ENCODE data around the gene RHEB. TPM values are rescaled to one million over a fixed set of nuclear protein-coding genes. Genes with fewer than 3 reads are reported as not detected.

Gene RHEB
- total RNA-seq, 1 donor from 2014 or later, result 157 TPM

DNA sequence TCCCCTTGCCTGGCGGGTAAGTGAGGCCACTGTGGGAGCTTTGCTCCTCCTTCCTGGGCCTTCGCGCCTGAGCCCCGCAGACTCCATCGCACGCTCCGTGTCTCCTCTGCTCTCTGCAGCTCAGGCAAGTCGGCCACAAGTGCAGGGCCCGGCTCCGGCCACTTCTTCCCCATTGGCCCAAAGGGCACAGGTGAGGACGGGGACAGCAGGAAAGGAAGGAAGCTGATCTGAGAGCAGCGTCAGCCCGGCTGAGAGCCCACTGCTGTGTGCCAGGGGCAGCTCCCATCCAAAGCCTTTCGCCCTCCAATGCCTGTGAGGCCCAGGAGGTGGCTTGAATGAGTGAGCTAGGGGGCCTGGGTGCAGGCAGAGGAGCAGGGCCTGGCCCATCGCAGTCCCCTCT, 33.7 kb upstream of the RHEB start:
- TF ChIP-seq, protein P1, sequence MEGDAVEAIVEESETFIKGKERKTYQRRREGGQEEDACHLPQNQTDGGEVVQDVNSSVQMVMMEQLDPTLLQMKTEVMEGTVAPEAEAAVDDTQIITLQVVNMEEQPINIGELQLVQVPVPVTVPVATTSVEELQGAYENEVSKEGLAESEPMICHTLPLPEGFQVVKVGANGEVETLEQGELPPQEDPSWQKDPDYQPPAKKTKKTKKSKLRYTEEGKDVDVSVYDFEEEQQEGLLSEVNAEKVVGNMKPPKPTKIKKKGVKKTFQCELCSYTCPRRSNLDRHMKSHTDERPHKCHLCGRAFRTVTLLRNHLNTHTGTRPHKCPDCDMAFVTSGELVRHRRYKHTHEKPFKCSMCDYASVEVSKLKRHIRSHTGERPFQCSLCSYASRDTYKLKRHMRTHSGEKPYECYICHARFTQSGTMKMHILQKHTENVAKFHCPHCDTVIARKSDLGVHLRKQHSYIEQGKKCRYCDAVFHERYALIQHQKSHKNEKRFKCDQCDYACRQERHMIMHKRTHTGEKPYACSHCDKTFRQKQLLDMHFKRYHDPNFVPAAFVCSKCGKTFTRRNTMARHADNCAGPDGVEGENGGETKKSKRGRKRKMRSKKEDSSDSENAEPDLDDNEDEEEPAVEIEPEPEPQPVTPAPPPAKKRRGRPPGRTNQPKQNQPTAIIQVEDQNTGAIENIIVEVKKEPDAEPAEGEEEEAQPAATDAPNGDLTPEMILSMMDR (conservative IDR thresholded peaks at IDR 0.05; ENCODE audit: low read depth, low read length), result no peak
- H3K4me3 ChIP-seq (ENCODE audit: low read depth, low read length), result no peak overlapping the region

DNA sequence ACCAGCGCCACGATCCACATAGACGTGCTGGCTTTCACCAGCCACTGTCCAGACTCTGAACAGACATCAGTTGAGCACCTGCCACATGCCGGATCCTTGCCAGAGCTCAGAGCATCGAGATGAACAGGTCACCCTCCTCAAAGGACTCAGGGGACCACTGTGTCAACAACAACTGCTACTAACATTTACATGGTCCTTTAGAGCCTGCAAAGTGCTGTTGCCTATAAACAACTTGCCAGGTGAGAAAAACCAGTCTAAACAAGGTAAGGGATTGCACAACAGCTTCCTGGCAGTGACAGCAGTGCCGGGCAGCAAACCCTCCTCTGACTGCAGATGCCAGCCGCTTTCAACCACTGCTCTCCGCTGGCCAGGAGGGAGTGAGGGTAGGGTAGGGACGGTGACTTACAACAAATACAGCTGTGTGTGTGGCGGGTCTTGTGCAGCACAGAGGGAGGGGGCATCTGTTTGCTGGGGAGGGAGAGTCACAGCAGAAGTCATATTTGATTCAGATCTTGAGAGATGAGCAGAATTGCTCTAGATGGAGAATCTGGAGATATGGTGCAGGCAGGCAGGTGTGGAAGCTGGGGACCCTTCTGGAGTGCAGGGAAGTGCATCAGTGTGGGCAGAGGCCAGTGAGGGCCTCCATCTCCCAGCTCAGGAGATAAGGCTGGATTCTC, 32.8 kb upstream of the RHEB start:
- TF ChIP-seq, protein P1 (conservative IDR thresholded peaks at IDR 0.05; ENCODE audit: low read depth, low read length), result no peak
- H3K4me3 ChIP-seq (ENCODE audit: low read depth, low read length), result no peak overlapping the region
- no peak for DNase-seq (ENCODE audit: low read depth)

More for the DNA sequence above, 33.7 kb upstream of the RHEB start:
- no peak for DNase-seq (ENCODE audit: low read depth)

DNA sequence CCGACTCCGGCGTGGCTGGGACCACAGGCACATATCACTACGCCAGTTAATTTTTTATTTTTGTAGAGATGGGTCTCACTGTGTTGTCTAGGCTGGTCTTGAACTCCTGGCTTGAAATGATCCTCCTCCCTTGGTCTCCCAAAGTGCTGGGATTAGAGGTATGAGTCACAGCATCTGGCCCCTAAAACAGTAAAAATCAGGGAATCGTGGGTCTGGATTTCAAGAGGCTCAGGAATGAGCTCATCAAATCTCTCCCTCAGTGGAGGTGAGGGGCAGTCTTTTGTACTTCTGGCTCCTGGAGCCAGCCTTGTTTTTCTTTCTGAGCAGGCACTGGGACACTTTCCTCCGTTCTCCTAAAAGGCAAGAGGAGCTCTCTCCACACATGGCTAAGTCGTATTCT, 32.1 kb upstream of the RHEB start:
- TF ChIP-seq, protein P1 (conservative IDR thresholded peaks at IDR 0.05; ENCODE audit: low read depth, low read length), result no peak
- no peak for DNase-seq (ENCODE audit: low read depth)
- no peak overlapping the region for H3K4me3 ChIP-seq (ENCODE audit: low read depth, low read length)

DNA sequence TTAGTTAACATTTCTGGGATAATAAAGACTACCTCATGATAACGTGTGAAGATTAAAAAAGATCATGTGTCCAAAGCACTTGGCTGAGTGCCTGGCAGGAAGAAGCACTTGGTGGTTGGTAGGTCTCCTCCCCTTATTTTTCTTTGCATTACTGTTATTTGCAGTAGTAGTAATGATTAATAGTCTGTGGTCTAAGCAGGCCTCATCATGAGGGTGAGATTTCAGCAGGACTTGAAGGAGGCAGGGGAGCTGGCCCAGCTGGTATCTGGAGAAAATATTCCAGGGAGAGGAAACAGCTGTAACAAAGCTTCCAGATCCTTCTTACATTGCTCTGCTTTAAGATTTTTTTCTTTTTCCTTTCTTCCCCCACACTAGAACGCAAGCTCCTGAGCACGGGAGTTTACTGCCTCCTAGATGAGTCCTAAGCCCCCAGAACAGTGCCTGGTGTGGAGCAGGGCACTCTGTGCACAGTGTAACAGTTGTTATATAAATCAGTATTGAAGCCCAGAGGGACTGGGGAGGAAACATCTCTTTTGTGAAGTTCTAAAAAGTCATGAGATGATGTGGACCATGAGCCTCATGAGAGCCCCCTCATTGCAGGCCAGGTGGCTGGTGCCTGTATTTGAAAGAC, 31.1 kb upstream of the RHEB start:
- peak; percentile 46 for DNase-seq (ENCODE audit: low read depth)
- no peak overlapping the region for H3K4me3 ChIP-seq (ENCODE audit: low read depth, low read length)
- TF ChIP-seq, protein P1 (conservative IDR thresholded peaks at IDR 0.05; ENCODE audit: low read depth, low read length), result no peak

DNA sequence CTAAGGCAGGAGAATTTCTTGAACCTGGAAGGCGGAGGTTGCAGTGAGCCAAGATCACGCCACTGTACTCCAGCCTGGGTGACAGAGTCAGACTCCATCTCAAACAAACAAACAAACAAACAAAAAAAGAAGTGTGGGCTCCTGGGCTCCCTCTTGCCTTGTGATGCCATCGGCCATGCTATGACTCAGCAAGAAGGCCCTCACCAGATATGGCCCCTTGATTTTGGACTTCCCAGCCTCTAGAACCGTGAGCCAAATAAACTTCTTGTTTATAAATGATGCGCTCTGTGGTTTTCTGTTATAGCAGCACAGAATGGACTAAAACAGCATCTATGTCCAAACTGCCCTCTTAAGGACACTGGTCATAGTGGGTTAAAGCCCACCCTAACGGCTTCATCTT, 29.9 kb upstream of the RHEB start:
- DNase-seq (ENCODE audit: low read depth), result no peak
- no peak overlapping the region for H3K4me3 ChIP-seq (ENCODE audit: low read depth, low read length)
- TF ChIP-seq, protein P1 (conservative IDR thresholded peaks at IDR 0.05; ENCODE audit: low read depth, low read length), result no peak

DNA sequence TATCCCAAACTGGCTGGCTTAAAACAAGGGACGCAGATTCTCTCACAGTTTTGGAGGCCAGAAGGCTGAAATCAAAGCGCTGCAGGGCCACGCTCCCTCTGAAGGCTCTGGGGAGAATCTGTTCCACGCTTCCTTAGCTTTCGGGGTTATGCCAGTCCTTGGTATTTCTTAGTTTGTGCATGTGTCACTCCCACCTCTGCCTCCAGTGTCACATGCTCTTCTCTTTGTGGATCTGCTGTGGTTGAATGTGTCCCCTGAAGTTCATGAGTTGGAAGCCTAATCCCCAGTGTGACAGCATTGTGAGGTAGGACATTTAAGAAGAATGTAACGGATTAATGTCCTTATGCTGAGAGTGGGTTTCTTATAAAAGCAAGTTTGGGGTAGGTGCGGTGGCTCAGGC, 29.4 kb upstream of the RHEB start:
- no peak for DNase-seq (ENCODE audit: low read depth)
- no peak overlapping the region for H3K4me3 ChIP-seq (ENCODE audit: low read depth, low read length)
- TF ChIP-seq, protein P1 (conservative IDR thresholded peaks at IDR 0.05; ENCODE audit: low read depth, low read length), result no peak

DNA sequence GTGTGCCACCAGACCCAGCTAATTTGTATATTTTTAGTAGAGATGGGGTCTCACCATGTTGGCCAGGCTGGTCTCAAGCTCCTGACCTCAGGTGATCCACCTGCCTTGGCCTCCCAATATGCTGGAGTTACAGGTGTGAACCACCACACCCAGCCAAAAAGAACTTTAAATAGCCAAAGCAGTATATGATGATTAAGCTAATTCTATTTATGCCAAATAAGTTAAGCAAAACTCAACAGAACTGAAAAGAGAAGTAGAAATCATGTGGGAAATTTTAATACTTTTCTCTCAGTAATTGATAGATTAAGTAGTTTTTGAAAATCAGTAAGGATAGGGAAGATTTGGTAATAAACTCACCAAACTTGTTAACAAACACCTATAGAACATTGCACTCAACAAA, 24.5 kb upstream of the RHEB start:
- TF ChIP-seq, protein P1 (conservative IDR thresholded peaks at IDR 0.05; ENCODE audit: low read depth, low read length), result no peak
- H3K4me3 ChIP-seq (ENCODE audit: low read depth, low read length), result no peak overlapping the region
- no peak for DNase-seq (ENCODE audit: low read depth)

Measured in epithelial cell of proximal tubule (primary cell).